HFFc6 (cell line): ENCODE results near the gene SENP3. TPM values are rescaled to one million over a fixed set of nuclear protein-coding genes. Genes with fewer than 3 reads are reported as not detected.

Source experiments
- DNase-seq: peaks from one replicate; pipeline ENCODE4 v3.0.0-alpha.2; 2018
- H3K27ac Mint-ChIP-seq: 2 replicates; pipeline ENCODE4 v1.8.0; 2020; ENCODE audit warnings: mild to moderate bottlenecking, mixed read lengths
- H3K27me3 Mint-ChIP-seq: 2 replicates; pipeline ENCODE4 v1.8.0; 2021; ENCODE audit warnings: mild to moderate bottlenecking, moderate library complexity, mixed read lengths; ENCODE audit not compliant: insufficient read depth
- H3K36me3 Mint-ChIP-seq: 2 replicates; pipeline ENCODE4 v1.8.0; 2021; ENCODE audit warnings: low read depth, mixed read lengths
- H3K4me1 Mint-ChIP-seq: 2 replicates; pipeline ENCODE4 v1.8.0; 2020; ENCODE audit warnings: low read depth, mixed read lengths
- H3K4me3 Mint-ChIP-seq: 2 replicates; pipeline ENCODE4 v1.8.0; 2020; ENCODE audit warnings: mild to moderate bottlenecking, moderate library complexity, mixed read lengths
- H3K9me3 Mint-ChIP-seq: 2 replicates; pipeline ENCODE4 v1.8.0; 2020; ENCODE audit warnings: mild to moderate bottlenecking, mixed read lengths
- total RNA-seq, 6 experiments: library from RNA; stranded (reverse); fragmentation: NEBNext Ultra II Directional; extraction: Animal tissue kit (Norgen Biotek cat#: 25700); gene quantifications; 2 replicates in 1 of 6; 3 replicates in 5 of 6; pipeline ENCODE4 v1.2.3, GENCODE V29; 2021
- TF ChIP-seq, protein P1 (sequence below): fragments of 200-600 bp; sonication (generic); IDR thresholded peaks from 2 replicates; pipeline ENCODE4 v1.5.0; 2021; ENCODE audit warnings: antibody characterized with exemption, mild to moderate bottlenecking

The SENP3 gene
- total RNA-seq, 6 experiments from 2014 or later = 53.9 to 70.3 (median 60.3) TPM

- peak overlapping the region; percentile 91 for H3K27ac Mint-ChIP-seq
- peaks cover 8% of the 10 kb centered on the region for H3K36me3 Mint-ChIP-seq
- TF ChIP-seq, protein P1, sequence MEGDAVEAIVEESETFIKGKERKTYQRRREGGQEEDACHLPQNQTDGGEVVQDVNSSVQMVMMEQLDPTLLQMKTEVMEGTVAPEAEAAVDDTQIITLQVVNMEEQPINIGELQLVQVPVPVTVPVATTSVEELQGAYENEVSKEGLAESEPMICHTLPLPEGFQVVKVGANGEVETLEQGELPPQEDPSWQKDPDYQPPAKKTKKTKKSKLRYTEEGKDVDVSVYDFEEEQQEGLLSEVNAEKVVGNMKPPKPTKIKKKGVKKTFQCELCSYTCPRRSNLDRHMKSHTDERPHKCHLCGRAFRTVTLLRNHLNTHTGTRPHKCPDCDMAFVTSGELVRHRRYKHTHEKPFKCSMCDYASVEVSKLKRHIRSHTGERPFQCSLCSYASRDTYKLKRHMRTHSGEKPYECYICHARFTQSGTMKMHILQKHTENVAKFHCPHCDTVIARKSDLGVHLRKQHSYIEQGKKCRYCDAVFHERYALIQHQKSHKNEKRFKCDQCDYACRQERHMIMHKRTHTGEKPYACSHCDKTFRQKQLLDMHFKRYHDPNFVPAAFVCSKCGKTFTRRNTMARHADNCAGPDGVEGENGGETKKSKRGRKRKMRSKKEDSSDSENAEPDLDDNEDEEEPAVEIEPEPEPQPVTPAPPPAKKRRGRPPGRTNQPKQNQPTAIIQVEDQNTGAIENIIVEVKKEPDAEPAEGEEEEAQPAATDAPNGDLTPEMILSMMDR = no peak
- peak overlapping the region; percentile 99 for H3K4me3 Mint-ChIP-seq
- peaks cover 41% of the 10 kb centered on the region for H3K4me1 Mint-ChIP-seq
- no peaks in the 10 kb centered on the region for H3K9me3 Mint-ChIP-seq
- no peak for DNase-seq
- peaks cover 8% of the 10 kb centered on the region for H3K27me3 Mint-ChIP-seq
Measured at GRCh38 chr17:7560172-7561027, 1.3 kb upstream of the SENP3 start.

- Mint-ChIP-seq H3K27me3 (peaks cover 5% of the 10 kb centered on the region), H3K27ac (peak overlapping the region; percentile 91), H3K9me3 (no peaks in the 10 kb centered on the region), H3K36me3 (peaks cover 8% of the 10 kb centered on the region), H3K4me1 (peaks cover 41% of the 10 kb centered on the region), H3K4me3 (peak overlapping the region; percentile 99)
- TF ChIP-seq, protein P1 = peak; percentile 79
- DNase-seq = peak; percentile 73
Measured at GRCh38 chr17:7561028-7561575, 617 bp upstream of the SENP3 start.

DNA sequence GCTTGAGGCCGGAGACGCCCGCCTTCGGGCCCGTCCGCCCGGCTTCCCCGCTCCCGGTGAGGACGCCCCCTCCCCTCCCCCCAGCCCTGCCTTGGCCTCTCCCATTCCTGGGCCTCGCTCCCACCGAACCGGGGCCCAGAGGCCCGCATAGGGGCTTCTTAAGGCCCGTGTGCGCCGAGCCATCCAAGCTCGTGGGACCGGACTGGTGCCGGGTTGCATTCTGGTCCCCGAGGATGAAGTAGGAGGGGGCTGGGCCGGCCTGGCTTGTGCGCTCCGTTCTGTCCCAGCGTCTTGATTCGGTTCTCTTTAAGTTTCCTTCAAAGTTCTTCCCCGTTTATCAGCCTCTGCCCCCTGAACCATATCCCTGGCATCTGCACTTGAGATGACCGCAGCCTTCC lies 488 bp downstream of the SENP3 start:
- TF ChIP-seq, protein P1 = no peak
- H3K27ac Mint-ChIP-seq = peak overlapping the region; percentile 88
- DNase-seq = no peak
- H3K36me3 Mint-ChIP-seq = peaks cover 8% of the 10 kb centered on the region
- H3K27me3 Mint-ChIP-seq = peaks cover 3% of the 10 kb centered on the region
- H3K4me3 Mint-ChIP-seq = peak overlapping the region; percentile 99
- H3K9me3 Mint-ChIP-seq = no peaks in the 10 kb centered on the region
- H3K4me1 Mint-ChIP-seq = peaks cover 41% of the 10 kb centered on the region

- Mint-ChIP-seq H3K36me3 (peaks cover 12% of the 10 kb centered on the region), H3K9me3 (no peaks in the 10 kb centered on the region), H3K27me3 (peaks cover 3% of the 10 kb centered on the region), H3K4me3 (peak overlapping the region; percentile 99), H3K4me1 (peaks cover 42% of the 10 kb centered on the region), H3K27ac (peak overlapping the region; percentile 88)
- DNase-seq = no peak
- TF ChIP-seq, protein P1 = no peak
Measured at GRCh38 chr17:7563115-7563869, 1.6 kb downstream of the SENP3 start.

- Mint-ChIP-seq H3K36me3 (peaks cover 52% of the 10 kb centered on the region), H3K4me1 (peaks cover 30% of the 10 kb centered on the region), H3K27ac (no peak overlapping the region), H3K27me3 (peaks cover 20% of the 10 kb centered on the region), H3K4me3 (no peak overlapping the region), H3K9me3 (peaks cover 9% of the 10 kb centered on the region)
- no peak for DNase-seq
- TF ChIP-seq, protein P1 = no peak
Measured at GRCh38 chr17:7569571-7569970, 7.9 kb downstream of the SENP3 start.
